ENCODE results near the gene NHLRC4. TPM values are rescaled to one million over a fixed set of nuclear protein-coding genes. Genes with fewer than 3 reads are reported as not detected.

NHLRC4 gene
- polyA plus RNA-seq, 3 donors = 0.29 to 0.57 (median 0.36) TPM

- Mint-ChIP-seq H3K9me3 (peaks cover 0 to 3% (median 0%) of the 10 kb centered on the region in 7 donors), H3K4me3 (peak overlapping the region; percentile 87 to 95), H3K36me3 (peaks cover 7 to 12% of the 10 kb centered on the region in 2 donors), H3K27me3 (ENCODE audit: low read depth in 3 of 3) (peaks cover 3 to 13% (median 10%) of the 10 kb centered on the region in 3 donors), H3K4me1 (peaks cover 59% of the 10 kb centered on the region), H3K27ac (peak overlapping the region; percentile 82 to 92 (median 84))
- Histone ChIP-seq H3K27ac (ENCODE audit: low read depth in 1 of 2, low read length in 2 of 2) (peak overlapping the region; percentile 20 to 81), H3K36me3 (replicated peaks in 1 of 2; ENCODE audit: control insufficient read depth in 1 of 2, insufficient read depth in 2 of 2, low read length in 2 of 2) (no peaks in the 10 kb centered on the region), H3K9me3 (replicated peaks in 1 of 2; ENCODE audit: control insufficient read depth in 1 of 2, insufficient read depth in 1 of 2, low read length in 2 of 2) (no peaks in the 10 kb centered on the region), H4K20me1 (ENCODE audit: insufficient read depth, low read length) (peaks cover 25% of the 10 kb centered on the region), H3K4me1 (ENCODE audit: control insufficient read depth in 1 of 2, insufficient read depth in 2 of 2, low read length in 2 of 2) (peaks cover 63 to 69% of the 10 kb centered on the region in 2 donors), H3K79me2 (ENCODE audit: insufficient read depth, low read length) (peaks cover 65% of the 10 kb centered on the region), H3K27me3 (ENCODE audit: control insufficient read depth in 2 of 2, insufficient read depth in 2 of 2, low read length in 2 of 2) (peaks cover 0 to 5% of the 10 kb centered on the region in 2 donors), H3K4me2 (replicated peaks; ENCODE audit: extremely low read depth, low read length, poor library complexity, severe bottlenecking) (peak overlapping the region; percentile 87), H3K9ac (ENCODE audit: insufficient read depth, low read length, poor library complexity, severe bottlenecking) (peak overlapping the region; percentile 85), H3K4me3 (replicated peaks in 1 of 3; ENCODE audit: low read depth in 2 of 3, low read length in 3 of 3) (peak overlapping the region; percentile 59 to 92 (median 85)), H2AFZ (ENCODE audit: insufficient read depth, low read depth, low read length, poor library complexity, severe bottlenecking) (peak overlapping the region; percentile 71)
- WGBS (ENCODE audit: insufficient coverage) = under 1% methylated on average over 67 of the region's 71 CpGs
- DNase-seq = peak in 2 of 3 donors; percentile 4 to 29
- TF ChIP-seq CTCF (IDR thresholded peaks at IDR 0.05) = no peak
- intact Hi-C loops (cut with micrococcal nuclease) = no loop called here
Measured at GRCh38 chr16:590188-590814, 23.5 kb downstream of the NHLRC4 start.

- TF ChIP-seq CTCF (IDR thresholded peaks at IDR 0.05) = no peak
- DNase-seq = no peak
- Histone ChIP-seq H3K27ac (ENCODE audit: low read depth in 1 of 2, low read length in 2 of 2) (peak overlapping the region; percentile 20 to 81), H3K36me3 (replicated peaks in 1 of 2; ENCODE audit: control insufficient read depth in 1 of 2, insufficient read depth in 2 of 2, low read length in 2 of 2) (no peaks in the 10 kb centered on the region), H3K9ac (ENCODE audit: insufficient read depth, low read length, poor library complexity, severe bottlenecking) (peak overlapping the region; percentile 85), H3K79me2 (ENCODE audit: insufficient read depth, low read length) (peaks cover 70% of the 10 kb centered on the region), H4K20me1 (ENCODE audit: insufficient read depth, low read length) (peaks cover 30% of the 10 kb centered on the region), H3K9me3 (replicated peaks in 1 of 2; ENCODE audit: control insufficient read depth in 1 of 2, insufficient read depth in 1 of 2, low read length in 2 of 2) (no peaks in the 10 kb centered on the region), H2AFZ (ENCODE audit: insufficient read depth, low read depth, low read length, poor library complexity, severe bottlenecking) (peak overlapping the region; percentile 71), H3K4me2 (replicated peaks; ENCODE audit: extremely low read depth, low read length, poor library complexity, severe bottlenecking) (peak overlapping the region; percentile 87), H3K4me1 (ENCODE audit: control insufficient read depth in 1 of 2, insufficient read depth in 2 of 2, low read length in 2 of 2) (peaks cover 66 to 74% of the 10 kb centered on the region in 2 donors), H3K4me3 (replicated peaks in 1 of 3; ENCODE audit: low read depth in 2 of 3, low read length in 3 of 3) (peak overlapping the region; percentile 59 to 92 (median 85)), H3K27me3 (ENCODE audit: control insufficient read depth in 2 of 2, insufficient read depth in 2 of 2, low read length in 2 of 2) (no peaks in the 10 kb centered on the region)
- peaks cover 2 to 8% (median 5%) of the 10 kb centered on the region in 3 donors for H3K27me3 Mint-ChIP-seq (ENCODE audit: low read depth in 3 of 3)
- intact Hi-C loops (cut with micrococcal nuclease) = no loop called here
- 68% methylated on average over 9 of the region's 10 CpGs for WGBS (ENCODE audit: insufficient coverage)
- peak overlapping the region; percentile 82 to 92 (median 84) for H3K27ac Mint-ChIP-seq
- peaks cover 63% of the 10 kb centered on the region for H3K4me1 Mint-ChIP-seq
- H3K4me3 Mint-ChIP-seq = peak overlapping the region; percentile 87 to 95
- peaks cover 7 to 12% of the 10 kb centered on the region in 2 donors for H3K36me3 Mint-ChIP-seq
- peaks cover 0 to 3% (median 0%) of the 10 kb centered on the region in 7 donors for H3K9me3 Mint-ChIP-seq
Measured at GRCh38 chr16:590815-591200, 24.0 kb downstream of the NHLRC4 start.

Measured in CD14-positive monocyte (primary cell).